Fibroblast of peridontal ligament (primary cell): ENCODE data around the gene PON1.

Experiments
- DNase-seq: peaks from one replicate; pipeline ENCODE4 v3.0.0-alpha.2; 2010; ENCODE audit errors: extremely low read depth

PON1 gene

DNA sequence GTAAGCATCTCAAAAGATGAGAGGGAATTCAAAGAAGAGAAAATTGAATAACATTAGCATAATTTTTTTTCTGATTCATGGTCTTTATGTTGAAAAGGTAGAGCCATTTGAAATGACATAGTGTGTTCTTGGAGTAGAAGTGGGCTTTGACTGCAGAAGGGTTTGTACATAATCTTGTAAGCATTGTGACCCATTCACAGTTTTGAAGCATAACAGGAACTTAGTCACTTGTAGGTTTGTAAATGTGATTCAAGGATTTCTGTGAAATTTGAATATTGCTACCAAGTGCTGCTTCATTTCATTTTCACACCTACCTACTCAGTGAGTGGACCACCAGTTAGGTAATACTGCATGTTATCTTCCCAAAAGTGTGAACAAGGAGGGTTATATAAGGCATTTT, 68.6 kb downstream of the PON1 start:
- no peak for DNase-seq

DNA sequence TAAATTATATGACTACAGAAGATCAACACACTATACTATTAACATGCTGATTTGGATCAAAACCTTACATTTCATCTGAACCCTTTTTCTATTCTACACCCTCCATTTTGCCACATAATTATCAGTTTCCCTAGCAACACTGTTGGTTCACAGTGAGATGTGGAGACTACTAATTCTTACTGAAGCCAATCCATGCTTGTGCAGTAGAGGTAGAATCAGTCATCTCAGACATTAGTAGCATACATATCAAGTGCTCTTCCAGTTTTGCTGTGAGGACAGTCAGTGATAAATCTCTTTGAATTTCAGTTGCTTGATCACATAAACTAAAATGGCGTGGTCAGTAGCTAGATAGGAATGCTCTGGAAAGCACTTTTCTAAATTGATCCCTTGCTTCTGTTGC, 70.3 kb downstream of the PON1 start:
- DNase-seq, result no peak

DNA sequence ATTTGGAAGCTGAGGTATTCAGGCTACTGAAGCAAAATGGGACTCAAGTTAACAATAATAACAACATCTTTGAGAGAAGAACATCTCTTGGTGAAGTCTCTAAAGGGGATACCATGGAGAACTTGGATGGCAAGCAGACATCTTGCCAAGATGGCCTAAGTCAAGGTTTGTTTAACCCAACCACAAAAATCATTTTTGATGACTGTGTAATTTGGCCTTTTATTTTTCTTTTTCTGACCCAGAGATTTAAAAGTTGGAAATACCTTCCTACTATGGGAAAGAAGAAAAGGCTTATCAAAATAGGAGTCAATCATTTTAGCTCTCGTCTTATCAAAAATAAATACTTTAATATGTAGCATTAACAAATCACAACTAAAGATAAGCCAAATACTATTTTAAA, 72.4 kb downstream of the PON1 start:
- no peak for DNase-seq

DNA sequence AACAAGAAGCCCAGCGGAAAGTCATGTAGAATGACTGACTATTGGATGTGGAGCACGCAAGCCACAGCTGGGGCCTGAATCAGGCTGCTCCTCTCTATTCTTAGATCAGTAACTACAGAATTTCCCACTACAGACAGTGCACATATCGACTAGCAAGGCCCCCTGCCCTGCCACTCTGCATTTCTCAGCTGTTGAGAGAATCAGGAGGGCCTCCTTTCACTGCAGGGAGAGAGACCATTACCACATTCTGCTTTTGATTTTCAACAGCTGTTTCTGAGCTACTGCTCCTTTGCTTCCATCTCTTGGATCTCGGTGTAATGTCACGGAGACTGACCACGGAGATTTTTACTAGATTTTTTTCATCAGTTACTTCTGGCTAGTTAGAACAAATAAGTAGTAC, 73.8 kb downstream of the PON1 start:
- DNase-seq, result no peak
